K562 (cell line): ENCODE measurements around the gene SLC35B1. TPM values are rescaled to one million over a fixed set of nuclear protein-coding genes. Genes with fewer than 3 reads are reported as not detected.
A peak's percentile ranks its signal among the peaks of the same experiment; 100 is the strongest.

ENCODE experiments used
- ATF6 ChIP-seq: sonication (generic); formaldehyde crosslinking; IDR thresholded peaks from 2 replicates; pipeline ENCODE4 v1.4.0; 2020; ENCODE audit warnings: mild to moderate bottlenecking, missing genetic modification reagents
- CREB5 ChIP-seq: fragments of 250-450 bp; sonication (Bioruptor Pico); IDR thresholded peaks from 2 replicates; pipeline ENCODE4 v1.5.0; 2020; ENCODE audit warnings: mild to moderate bottlenecking
- DEAF1 ChIP-seq: fragments of 450-650 bp; formaldehyde crosslinking; IDR thresholded peaks from 2 replicates; pipeline ENCODE4 v1.4.0; 2020; ENCODE audit warnings: mild to moderate bottlenecking, moderate library complexity
- EHMT2 ChIP-seq: fragments of 450-650 bp; IDR thresholded peaks from 2 replicates; pipeline ENCODE4 v1.6.1; 2018; ENCODE audit warnings: antibody characterized with exemption
- HNRNPL ChIP-seq: fragments of 200-400 bp; formaldehyde crosslinking; IDR thresholded peaks from 2 replicates; pipeline ENCODE4 v1.6.1; 2017; ENCODE audit warnings: low read depth, mild to moderate bottlenecking, low read length
- NR1H2 ChIP-seq: sonication (generic); formaldehyde crosslinking; IDR thresholded peaks from 2 replicates; pipeline ENCODE4 v1.4.0; 2020; ENCODE audit warnings: mild to moderate bottlenecking, missing genetic modification reagents
- SIX5 ChIP-seq, 2 experiments: IDR thresholded peaks; 2 replicates each; pipeline ENCODE4 v1.6.1; 2011; ENCODE audit warnings: low read length in 2 of 2, borderline replicate concordance in 1 of 2, low read depth in 1 of 2, mild to moderate bottlenecking in 1 of 2, moderate library complexity in 1 of 2; ENCODE audit not compliant: insufficient read depth in 1 of 2
- SREBF2 ChIP-seq: sonication (generic); formaldehyde crosslinking; IDR thresholded peaks from 2 replicates; pipeline ENCODE4 v1.4.0; 2020; ENCODE audit warnings: mild to moderate bottlenecking, missing genetic modification reagents
- WHSC1 ChIP-seq: IDR thresholded peaks from one replicate; pipeline ENCODE4 v1.6.1; 2012; ENCODE audit warnings: low read length, control low read depth, inconsistent platforms
- ZNF12 ChIP-seq: sonication (generic); formaldehyde crosslinking; IDR thresholded peaks from 2 replicates; pipeline ENCODE4 v1.4.0; 2020; ENCODE audit warnings: mild to moderate bottlenecking, missing genetic modification reagents
- ZNF24 ChIP-seq: fragments of 450-650 bp; IDR thresholded peaks from 2 replicates; pipeline ENCODE4 v1.6.1; 2016
- ZNF316 ChIP-seq: fragments of 450-650 bp; IDR thresholded peaks from 2 replicates; pipeline ENCODE4 v1.6.1; 2016
- ZNF347 ChIP-seq: fragments of 450-650 bp; formaldehyde crosslinking; IDR thresholded peaks from 2 replicates; pipeline ENCODE4 v1.4.0; 2020; ENCODE audit warnings: low read depth, mild to moderate bottlenecking, moderate library complexity
- polyA plus RNA-seq, 8 experiments: library from polyadenylated mRNA; depleted of rRNA in 4 of 8; stranded (reverse) in 5 of 8; unstranded in 3 of 8; fragments of >200 nt; fragmentation: Nextera tagmentation in 2 of 8; fragmentation: Illumina TruSeq in 1 of 8; extraction: Ambion mirVana in 2 of 8; extraction: Trizol in 1 of 8; gene quantifications; 2 replicates each; pipeline versions ENCODE4 v1.2.1 to v1.2.3, GENCODE V29; 2011 to 2014; ENCODE audit warnings: inconsistent platforms in 1 of 8, missing spikeins in 1 of 8
- total RNA-seq, 7 experiments: library from RNA; depleted of rRNA in 6 of 7; stranded (reverse); fragments of >200 nt in 6 of 7; fragmentation: Illumina TruSeq in 2 of 7; extraction: Trizol in 2 of 7; gene quantifications; 2 replicates each; pipeline versions ENCODE4 v1.2.1 to v1.2.3, GENCODE V29; 2011 to 2021; ENCODE audit warnings: low replicate concordance in 1 of 7
- TF ChIP-seq, protein P1 (sequence below): IDR thresholded peaks from 2 replicates; pipeline ENCODE4 v1.6.1; 2011; ENCODE audit warnings: borderline replicate concordance, low read depth, mild to moderate bottlenecking, moderate library complexity, low read length; ENCODE audit not compliant: insufficient read depth, poor library complexity, severe bottlenecking
- TF ChIP-seq, protein P2 (sequence below): sonication (generic); formaldehyde crosslinking; IDR thresholded peaks from 2 replicates; pipeline ENCODE4 v1.8.1; 2023; ENCODE audit warnings: mild to moderate bottlenecking, missing genetic modification reagents, moderate library complexity

The SLC35B1 gene
- total and polyA plus RNA-seq, 9 of the 15 experiments (the other 6 are each of a cell fraction or from before 2014, with no cell fraction given), result 51.4 to 87.9 (median 66.3) TPM

- TF ChIP-seq ATF6 (CRISPR knock-in tag) (0 out of 2 replicates have a peak, but pooled peaks have one; percentile 43), HNRNPL (no peak), ZNF12 (CRISPR knock-in tag) (no peak), NR1H2 (CRISPR knock-in tag) (no peak), SIX5 (IDR thresholded peaks at IDR 0.05; ENCODE audit: borderline replicate concordance in 1 of 2, insufficient read depth in 1 of 2, low read depth in 1 of 2, low read length in 2 of 2) (peak in 1 of 2 experiments; percentile 24; a peak in 2 of 4 replicates), EHMT2 (no peak), ZNF24 (peak; percentile 63; the same call in 1 of the 2 replicates), ZNF347 (no peak), DEAF1 (CRISPR knock-in tag) (peak; percentile 53; the same call in 1 of the 2 replicates), SREBF2 (CRISPR knock-in tag) (no peak), WHSC1 (no peak), CREB5 (CRISPR knock-in tag) (no peak), ZNF316 (no peak)
- TF ChIP-seq, protein P1, sequence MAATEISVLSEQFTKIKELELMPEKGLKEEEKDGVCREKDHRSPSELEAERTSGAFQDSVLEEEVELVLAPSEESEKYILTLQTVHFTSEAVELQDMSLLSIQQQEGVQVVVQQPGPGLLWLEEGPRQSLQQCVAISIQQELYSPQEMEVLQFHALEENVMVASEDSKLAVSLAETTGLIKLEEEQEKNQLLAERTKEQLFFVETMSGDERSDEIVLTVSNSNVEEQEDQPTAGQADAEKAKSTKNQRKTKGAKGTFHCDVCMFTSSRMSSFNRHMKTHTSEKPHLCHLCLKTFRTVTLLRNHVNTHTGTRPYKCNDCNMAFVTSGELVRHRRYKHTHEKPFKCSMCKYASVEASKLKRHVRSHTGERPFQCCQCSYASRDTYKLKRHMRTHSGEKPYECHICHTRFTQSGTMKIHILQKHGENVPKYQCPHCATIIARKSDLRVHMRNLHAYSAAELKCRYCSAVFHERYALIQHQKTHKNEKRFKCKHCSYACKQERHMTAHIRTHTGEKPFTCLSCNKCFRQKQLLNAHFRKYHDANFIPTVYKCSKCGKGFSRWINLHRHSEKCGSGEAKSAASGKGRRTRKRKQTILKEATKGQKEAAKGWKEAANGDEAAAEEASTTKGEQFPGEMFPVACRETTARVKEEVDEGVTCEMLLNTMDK, result peak; percentile 84
- TF ChIP-seq, protein P2, sequence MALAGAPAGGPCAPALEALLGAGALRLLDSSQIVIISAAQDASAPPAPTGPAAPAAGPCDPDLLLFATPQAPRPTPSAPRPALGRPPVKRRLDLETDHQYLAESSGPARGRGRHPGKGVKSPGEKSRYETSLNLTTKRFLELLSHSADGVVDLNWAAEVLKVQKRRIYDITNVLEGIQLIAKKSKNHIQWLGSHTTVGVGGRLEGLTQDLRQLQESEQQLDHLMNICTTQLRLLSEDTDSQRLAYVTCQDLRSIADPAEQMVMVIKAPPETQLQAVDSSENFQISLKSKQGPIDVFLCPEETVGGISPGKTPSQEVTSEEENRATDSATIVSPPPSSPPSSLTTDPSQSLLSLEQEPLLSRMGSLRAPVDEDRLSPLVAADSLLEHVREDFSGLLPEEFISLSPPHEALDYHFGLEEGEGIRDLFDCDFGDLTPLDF (CRISPR knock-in tag), result 0 out of 2 replicates have a peak, but pooled peaks have one; percentile 38
Observed at GRCh38 chr17:49707608-49708514, at the start of gene SLC35B1 (continued).
